Measurements from ENCODE around the gene CC2D1A.

Gene CC2D1A

DNA sequence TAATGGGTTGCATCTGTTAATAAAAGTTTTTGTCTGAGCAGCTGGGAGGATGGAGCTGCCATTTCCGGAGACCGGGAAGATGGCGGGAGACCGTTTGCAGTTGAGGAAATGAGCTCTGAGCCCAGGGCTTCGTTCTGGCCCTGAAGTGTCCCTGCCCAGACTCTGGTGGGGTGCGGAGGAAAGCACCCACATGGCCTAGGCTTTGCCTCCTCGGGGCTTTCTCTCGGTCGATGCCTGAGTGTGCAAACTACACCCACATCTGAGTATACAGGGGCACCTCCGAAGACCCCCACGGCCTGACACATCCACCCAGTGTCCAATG lies 44.6 kb upstream of the CC2D1A start:
- Histone ChIP-seq H4K12ac (ENCODE audit: low read depth, low read length) (peak overlapping the region; percentile 97), H3K27ac (ENCODE audit: low read depth, low read length) (peak overlapping the region; percentile 89), H4K91ac (ENCODE audit: low read depth, low read length) (peak overlapping the region; percentile 100), H4K8ac (ENCODE audit: low read depth, low read length) (peak overlapping the region; percentile 96), H3K9me3 (ENCODE audit: insufficient read depth, low read depth, low read length) (no peaks in the 10 kb centered on the region), H3K23ac (ENCODE audit: low read length) (no peak overlapping the region), H2BK5ac (ENCODE audit: low read depth, low read length, poor library complexity) (peak overlapping the region; percentile 98), H3K79me1 (ENCODE audit: low read length) (peaks cover 20% of the 10 kb centered on the region), H2BK120ac (ENCODE audit: insufficient read depth, low read length, poor library complexity) (peak overlapping the region; percentile 100), H2BK12ac (ENCODE audit: low read length) (peak overlapping the region; percentile 95), H3K36me3 (ENCODE audit: control insufficient read depth in 1 of 2, insufficient read depth in 2 of 2, low read length in 2 of 2) (no peaks in the 10 kb centered on the region), H3K4me1 (ENCODE audit: control insufficient read depth in 1 of 2, insufficient read depth in 2 of 2, low read length in 2 of 2) (peaks cover 14 to 16% of the 10 kb centered on the region in 2 experiments), H2AK5ac (ENCODE audit: low read length) (peak overlapping the region; percentile 100), H3K4me3 (ENCODE audit: low read depth, low read length) (no peak overlapping the region), H3K18ac (ENCODE audit: low read length) (peak overlapping the region; percentile 97), H3K4ac (ENCODE audit: low read depth, low read length) (peak overlapping the region; percentile 95), H2AFZ (ENCODE audit: insufficient read depth, low read length, poor library complexity) (peak overlapping the region; percentile 79), H3K14ac (ENCODE audit: low read length) (peak overlapping the region; percentile 98), H3K9ac (ENCODE audit: low read length) (peak overlapping the region; percentile 59), H3K4me2 (ENCODE audit: low read length) (peak overlapping the region; percentile 86), H3K79me2 (ENCODE audit: control insufficient read depth, insufficient read depth, low read length, poor library complexity) (peaks cover 8% of the 10 kb centered on the region), H3K27me3 (ENCODE audit: insufficient read depth, low read length) (peaks cover 6% of the 10 kb centered on the region)
- DNase-seq: no peak
- WGBS (ENCODE audit: extremely low coverage, insufficient coverage, insufficient read length): no CpG with 5 or more reads among the region's 11 CpGs

DNA sequence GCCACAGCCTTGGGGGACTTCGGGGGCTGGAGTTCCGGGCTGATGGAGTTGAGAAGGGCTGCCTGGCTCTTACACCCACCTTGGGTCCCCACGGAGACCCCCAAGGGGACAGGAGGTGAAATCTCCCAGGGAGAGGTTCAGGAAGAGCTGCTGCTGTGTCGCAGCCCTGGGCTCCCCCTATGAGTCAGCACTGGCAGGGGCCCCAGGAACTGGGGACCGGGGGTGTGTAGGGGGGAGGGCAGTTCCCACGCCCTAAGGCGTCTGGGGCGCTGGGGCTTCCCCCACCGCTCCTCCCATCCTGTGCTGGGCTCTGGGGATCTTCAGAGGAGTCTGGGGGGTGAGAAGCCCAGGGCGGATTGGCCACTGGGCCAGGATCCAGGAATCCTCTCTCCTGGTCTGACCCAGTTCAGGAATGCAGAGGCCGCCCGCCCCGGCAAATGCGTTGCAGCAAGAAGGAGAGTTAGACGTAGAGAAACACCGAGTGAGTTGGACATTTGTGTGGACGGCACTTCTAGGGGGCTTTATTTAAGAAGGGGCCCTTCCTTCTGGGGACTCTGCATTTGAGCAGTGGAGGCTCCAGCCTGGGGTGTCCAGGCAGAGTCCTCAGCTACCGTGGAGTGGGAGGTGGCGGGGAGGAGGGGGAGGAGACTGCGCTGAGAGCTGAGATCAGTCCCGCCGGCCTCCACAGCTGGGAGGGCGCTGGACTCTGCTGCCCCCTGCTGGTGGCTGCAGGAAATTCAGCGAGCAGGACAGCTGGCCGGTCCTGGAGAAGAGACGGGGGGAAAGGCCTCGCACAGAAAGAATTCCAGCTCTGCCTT lies 44.1 kb upstream of the CC2D1A start:
- Histone ChIP-seq H3K4me3 (ENCODE audit: low read depth, low read length) (no peak overlapping the region), H3K27ac (ENCODE audit: low read depth, low read length) (peak overlapping the region; percentile 89), H3K27me3 (ENCODE audit: insufficient read depth, low read length) (peaks cover 6% of the 10 kb centered on the region), H2AK5ac (ENCODE audit: low read length) (peak overlapping the region; percentile 100), H3K4me1 (ENCODE audit: control insufficient read depth in 1 of 2, insufficient read depth in 2 of 2, low read length in 2 of 2) (peaks cover 14 to 16% of the 10 kb centered on the region in 2 experiments), H3K36me3 (ENCODE audit: control insufficient read depth in 1 of 2, insufficient read depth in 2 of 2, low read length in 2 of 2) (no peaks in the 10 kb centered on the region), H4K91ac (ENCODE audit: low read depth, low read length) (peak overlapping the region; percentile 100), H2BK5ac (ENCODE audit: low read depth, low read length, poor library complexity) (peak overlapping the region; percentile 98), H2AFZ (ENCODE audit: insufficient read depth, low read length, poor library complexity) (peak overlapping the region; percentile 79), H3K9ac (ENCODE audit: low read length) (peak overlapping the region; percentile 78), H2BK12ac (ENCODE audit: low read length) (peak overlapping the region; percentile 95), H3K4ac (ENCODE audit: low read depth, low read length) (peak overlapping the region; percentile 95), H3K4me2 (ENCODE audit: low read length) (peak overlapping the region; percentile 86), H3K14ac (ENCODE audit: low read length) (peak overlapping the region; percentile 98), H3K23ac (ENCODE audit: low read length) (no peak overlapping the region), H4K12ac (ENCODE audit: low read depth, low read length) (peak overlapping the region; percentile 97), H3K79me1 (ENCODE audit: low read length) (peaks cover 20% of the 10 kb centered on the region), H3K79me2 (ENCODE audit: control insufficient read depth, insufficient read depth, low read length, poor library complexity) (peaks cover 8% of the 10 kb centered on the region), H3K9me3 (ENCODE audit: insufficient read depth, low read depth, low read length) (peaks cover 2% of the 10 kb centered on the region), H4K8ac (ENCODE audit: low read depth, low read length) (peak overlapping the region; percentile 96), H2BK120ac (ENCODE audit: insufficient read depth, low read length, poor library complexity) (peak overlapping the region; percentile 100), H3K18ac (ENCODE audit: low read length) (peak overlapping the region; percentile 97)
- peak; percentile 89 to 94 for DNase-seq
- WGBS (ENCODE audit: extremely low coverage, insufficient coverage, insufficient read length): no CpG with 5 or more reads among the region's 27 CpGs

DNA sequence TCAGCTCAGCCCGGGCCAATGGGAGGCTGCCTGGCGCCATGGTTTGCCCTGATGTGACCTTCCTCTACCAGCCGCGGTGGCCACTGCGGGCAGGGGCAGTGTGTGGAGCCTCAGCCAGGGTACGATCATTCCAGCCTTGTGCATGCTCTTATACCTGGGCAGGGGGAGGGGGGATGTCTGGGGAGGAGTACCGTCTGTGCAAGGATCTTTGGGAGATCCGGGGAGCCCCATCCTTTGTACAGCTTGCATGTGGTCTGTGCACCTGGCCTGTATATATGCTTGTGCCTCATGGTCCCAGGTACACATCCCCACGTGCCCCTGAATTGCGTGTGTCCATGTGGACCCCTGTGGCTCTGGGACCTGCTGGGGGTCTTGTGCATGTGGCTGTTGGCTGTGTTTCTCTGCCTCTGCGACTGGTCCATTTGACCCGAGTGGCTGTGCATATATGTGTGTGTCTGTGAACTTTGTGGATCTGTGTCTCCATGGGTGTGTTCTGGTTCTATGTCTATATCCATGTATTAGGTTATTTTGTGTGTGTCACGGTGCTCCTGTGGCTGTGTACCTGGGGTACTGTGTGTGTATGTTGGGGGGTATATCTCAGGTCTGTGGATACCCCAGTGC lies 41.8 kb upstream of the CC2D1A start:
- no peak overlapping the region for H3K4ac ChIP-seq (ENCODE audit: low read depth, low read length)

DNA sequence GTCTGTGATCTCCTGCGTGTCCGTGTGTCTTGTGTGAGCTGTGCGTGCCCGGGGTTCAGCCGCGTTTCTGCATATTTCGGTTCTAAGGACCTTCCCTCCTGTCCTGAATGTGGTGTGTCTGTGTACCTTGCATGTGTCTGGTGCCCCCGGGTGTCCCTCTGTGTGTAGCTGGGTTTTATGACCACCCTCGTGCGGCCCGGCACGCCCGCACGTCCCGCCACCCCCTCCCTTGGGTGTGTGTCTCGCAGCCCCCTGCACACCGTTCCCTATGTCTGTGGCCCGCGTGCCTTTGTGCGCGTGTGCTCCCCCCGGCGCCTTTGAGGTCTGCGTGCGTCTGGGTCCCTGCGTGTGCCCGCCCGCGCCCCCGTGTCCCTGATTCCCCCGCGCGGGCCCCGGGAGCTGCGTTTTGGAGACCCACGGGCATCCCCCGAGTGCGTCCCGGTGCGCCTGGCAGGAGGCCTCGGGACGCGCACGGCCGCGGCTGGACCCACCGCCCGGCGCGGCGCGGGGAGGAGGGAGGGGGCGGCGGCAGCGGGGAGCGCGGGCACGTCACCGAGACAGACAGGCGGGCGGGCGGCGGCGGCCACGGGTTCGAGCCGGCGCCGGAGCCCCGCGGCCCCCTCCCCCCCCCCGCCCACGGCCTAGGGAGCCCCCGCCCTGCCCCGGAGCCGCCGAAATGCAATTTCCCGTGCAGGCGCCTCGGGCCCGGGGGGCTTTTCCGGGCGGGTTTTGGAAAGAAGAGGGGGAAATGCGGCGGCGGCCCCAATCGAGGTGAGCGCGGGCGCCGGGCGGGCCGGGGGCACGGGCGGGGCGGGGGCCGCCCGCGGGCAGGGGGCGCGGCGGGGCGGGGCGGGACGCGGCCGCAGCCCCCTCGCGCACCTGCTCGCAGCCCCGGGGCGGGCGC lies 41.1 kb upstream of the CC2D1A start:
- DNase-seq: no peak
- Histone ChIP-seq H4K12ac (ENCODE audit: low read depth, low read length) (no peak overlapping the region), H3K14ac (ENCODE audit: low read length) (peak overlapping the region; percentile 6), H3K27me3 (ENCODE audit: insufficient read depth, low read length) (peaks cover 6% of the 10 kb centered on the region), H3K4me1 (ENCODE audit: control insufficient read depth in 1 of 2, insufficient read depth in 2 of 2, low read length in 2 of 2) (peaks cover 10 to 12% of the 10 kb centered on the region in 2 experiments), H3K36me3 (ENCODE audit: control insufficient read depth in 1 of 2, insufficient read depth in 2 of 2, low read length in 2 of 2) (no peaks in the 10 kb centered on the region), H2BK5ac (ENCODE audit: low read depth, low read length, poor library complexity) (no peak overlapping the region), H2BK120ac (ENCODE audit: insufficient read depth, low read length, poor library complexity) (peak overlapping the region; percentile 0), H2AFZ (ENCODE audit: insufficient read depth, low read length, poor library complexity) (peak overlapping the region; percentile 30), H3K79me2 (ENCODE audit: control insufficient read depth, insufficient read depth, low read length, poor library complexity) (peaks cover 8% of the 10 kb centered on the region), H2AK5ac (ENCODE audit: low read length) (peak overlapping the region; percentile 0), H3K9me3 (ENCODE audit: insufficient read depth, low read depth, low read length) (peaks cover 2% of the 10 kb centered on the region), H4K8ac (ENCODE audit: low read depth, low read length) (peak overlapping the region; percentile 33), H3K79me1 (ENCODE audit: low read length) (peaks cover 11% of the 10 kb centered on the region), H3K4me3 (ENCODE audit: low read depth, low read length) (peak overlapping the region; percentile 73), H3K4ac (ENCODE audit: low read depth, low read length) (no peak overlapping the region), H4K91ac (ENCODE audit: low read depth, low read length) (peak overlapping the region; percentile 65), H3K18ac (ENCODE audit: low read length) (peak overlapping the region; percentile 77), H3K9ac (ENCODE audit: low read length) (no peak overlapping the region), H3K27ac (ENCODE audit: low read depth, low read length) (no peak overlapping the region), H3K4me2 (ENCODE audit: low read length) (peak overlapping the region; percentile 79), H2BK12ac (ENCODE audit: low read length) (no peak overlapping the region), H3K23ac (ENCODE audit: low read length) (no peak overlapping the region)
- no CpG with 5 or more reads among the region's 113 CpGs for WGBS (ENCODE audit: extremely low coverage, insufficient coverage, insufficient read length)

More for the DNA sequence above, 41.8 kb upstream of the CC2D1A start:
- Histone ChIP-seq H2BK120ac (ENCODE audit: insufficient read depth, low read length, poor library complexity) (no peak overlapping the region), H4K12ac (ENCODE audit: low read depth, low read length) (no peak overlapping the region), H4K91ac (ENCODE audit: low read depth, low read length) (no peak overlapping the region), H3K9me3 (ENCODE audit: insufficient read depth, low read depth, low read length) (peaks cover 2% of the 10 kb centered on the region), H3K4me3 (ENCODE audit: low read depth, low read length) (no peak overlapping the region), H3K27me3 (ENCODE audit: insufficient read depth, low read length) (peaks cover 6% of the 10 kb centered on the region), H2AK5ac (ENCODE audit: low read length) (no peak overlapping the region), H3K4me1 (ENCODE audit: control insufficient read depth in 1 of 2, insufficient read depth in 2 of 2, low read length in 2 of 2) (peaks cover 13 to 16% of the 10 kb centered on the region in 2 experiments), H3K23ac (ENCODE audit: low read length) (no peak overlapping the region), H2AFZ (ENCODE audit: insufficient read depth, low read length, poor library complexity) (no peak overlapping the region), H3K79me2 (ENCODE audit: control insufficient read depth, insufficient read depth, low read length, poor library complexity) (peaks cover 8% of the 10 kb centered on the region), H3K9ac (ENCODE audit: low read length) (no peak overlapping the region), H4K8ac (ENCODE audit: low read depth, low read length) (no peak overlapping the region), H3K18ac (ENCODE audit: low read length) (no peak overlapping the region), H3K4me2 (ENCODE audit: low read length) (peak overlapping the region; percentile 52), H3K14ac (ENCODE audit: low read length) (no peak overlapping the region), H3K27ac (ENCODE audit: low read depth, low read length) (no peak overlapping the region), H2BK12ac (ENCODE audit: low read length) (no peak overlapping the region), H3K36me3 (ENCODE audit: control insufficient read depth in 1 of 2, insufficient read depth in 2 of 2, low read length in 2 of 2) (no peaks in the 10 kb centered on the region), H2BK5ac (ENCODE audit: low read depth, low read length, poor library complexity) (no peak overlapping the region), H3K79me1 (ENCODE audit: low read length) (peaks cover 16% of the 10 kb centered on the region)
- WGBS (ENCODE audit: extremely low coverage, insufficient coverage, insufficient read length): no CpG with 5 or more reads among the region's 13 CpGs
- no peak for DNase-seq

Data from trophoblast cell (in vitro differentiated cells and primary cell).